ENCODE results near the gene DUSP11. TPM values are rescaled to one million over a fixed set of nuclear protein-coding genes. Genes with fewer than 3 reads are reported as not detected.

The DUSP11 gene
- total RNA-seq, 1 experiment from 2014 or later: 30.4 TPM

- peak overlapping the region; percentile 82 for H3K4me3 ChIP-seq (ENCODE audit: low read length)
- H3F3A ChIP-seq (ENCODE audit: low read length, unreplicated experiment): no peaks in the 10 kb centered on the region
- no peaks in the 10 kb centered on the region for H3K9me2 ChIP-seq (replicated peaks; ENCODE audit: low read length)
- H3K9me3 ChIP-seq (ENCODE audit: low read length): no peaks in the 10 kb centered on the region
- no peak for ATAC-seq
- ChIA-PET POLR2A (ENCODE audit: unreplicated experiment) (interaction anchor here (0.6 to 0.8 kb wide), 6 partner anchors 81 to 353 kb away, joined by 3 to 9 read pairs (median 6); no protein-coding TSS in a partner anchor), CTCF (interaction anchor here (0.5 to 1.4 kb wide), 5 partner anchors 11 to 159 kb away, joined by 3 to 10 read pairs (median 4); no protein-coding TSS in a partner anchor)
- H4K20me1 ChIP-seq (ENCODE audit: low read length): no peaks in the 10 kb centered on the region
- peaks cover 54% of the 10 kb centered on the region for H3K4me1 ChIP-seq (ENCODE audit: insufficient read depth, low read length)
- intact Hi-C loops (cut with micrococcal nuclease): loop anchor here (2.0 kb wide), 1 partner anchor 98 kb away; the partner anchor contains the start of gene DGUOK
- H3K79me2 ChIP-seq (ENCODE audit: low read length): peaks cover 21% of the 10 kb centered on the region
- H3K9ac ChIP-seq (ENCODE audit: low read length): peak overlapping the region; percentile 92; the same call in 1 of the 2 replicates
- H3K36me3 ChIP-seq (ENCODE audit: low read depth, low read length): peaks cover 12% of the 10 kb centered on the region
- DNase-seq: no peak
- H2AFZ ChIP-seq (ENCODE audit: low read length): peak overlapping the region; percentile 90
- no peaks in the 10 kb centered on the region for H3K27me3 ChIP-seq (ENCODE audit: low read length)
- no peak overlapping the region for H3K27ac ChIP-seq (ENCODE audit: low read length)
- TF ChIP-seq EZH2 (IDR thresholded peaks at IDR 0.05; ENCODE audit: low read length, unreplicated experiment): no peak
- no peak for TF ChIP-seq CTCF (conservative IDR thresholded peaks at IDR 0.05; ENCODE audit: low read depth, low read length)
- no peak for TF ChIP-seq EZH2phosphoT487 (IDR thresholded peaks at IDR 0.05; ENCODE audit: borderline replicate concordance, low read length)
- peak overlapping the region; percentile 90 for H3K4me2 ChIP-seq (ENCODE audit: low read length)
- TSS peak; percentile 14 for BruUV-seq (replicated peaks)
Observed at GRCh38 chr2:73828389-73828817, 48.5 kb upstream of the DUSP11 start.

DNA sequence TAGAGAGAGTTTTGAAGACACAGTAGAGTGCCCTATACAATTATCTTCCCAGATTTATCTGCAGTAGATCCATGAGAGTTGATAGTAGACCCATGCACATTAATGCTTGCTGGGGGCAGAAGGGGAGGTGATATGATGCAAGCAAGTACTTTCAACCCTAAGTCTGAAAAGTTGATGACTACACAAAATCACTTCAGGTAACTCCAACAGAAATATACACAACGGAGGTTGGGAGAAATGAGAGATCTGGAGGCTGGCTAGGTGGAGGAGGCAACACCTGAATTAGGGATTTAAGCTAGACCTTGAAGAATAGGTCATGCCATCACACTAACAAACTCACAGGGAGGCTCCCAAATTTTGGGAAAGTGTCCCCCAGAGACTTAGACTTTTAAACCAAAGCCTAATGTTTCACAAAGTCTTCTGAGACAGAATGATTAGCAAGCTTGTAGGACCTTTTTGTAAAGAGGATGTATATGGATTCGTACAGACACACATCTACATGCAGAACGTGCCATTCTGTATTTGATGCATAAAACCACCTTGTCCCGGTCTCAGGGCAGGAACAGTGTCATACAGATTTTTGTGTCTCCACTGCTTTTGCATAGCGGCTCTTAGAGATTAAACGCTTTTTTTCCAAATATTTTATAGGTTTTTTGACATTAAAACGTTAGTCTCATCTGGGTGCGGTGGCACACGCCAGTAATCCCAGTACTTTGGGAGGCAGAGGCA is 47.9 kb upstream of the DUSP11 start:
- Histone ChIP-seq H3K36me3 (ENCODE audit: low read depth, low read length) (peaks cover 11% of the 10 kb centered on the region; the same call in 1 of the 2 replicates), H3F3A (ENCODE audit: low read length, unreplicated experiment) (no peaks in the 10 kb centered on the region), H3K27ac (ENCODE audit: low read length) (no peak overlapping the region), H4K20me1 (ENCODE audit: low read length) (no peaks in the 10 kb centered on the region), H3K27me3 (ENCODE audit: low read length) (no peaks in the 10 kb centered on the region), H3K79me2 (ENCODE audit: low read length) (peaks cover 21% of the 10 kb centered on the region), H3K4me1 (ENCODE audit: insufficient read depth, low read length) (peaks cover 56% of the 10 kb centered on the region), H3K9me3 (ENCODE audit: low read length) (no peaks in the 10 kb centered on the region), H3K4me2 (ENCODE audit: low read length) (peak overlapping the region; percentile 90), H3K4me3 (ENCODE audit: low read length) (peak overlapping the region; percentile 82; the same call in 1 of the 2 replicates), H2AFZ (ENCODE audit: low read length) (peak overlapping the region; percentile 90), H3K9me2 (replicated peaks; ENCODE audit: low read length) (no peaks in the 10 kb centered on the region), H3K9ac (ENCODE audit: low read length) (no peak overlapping the region)
- no TSS peak for BruUV-seq (replicated peaks)
- no peak for ATAC-seq
- DNase-seq: no peak
- CTCF ChIA-PET: interaction anchor here (0.5 to 1.5 kb wide), 10 partner anchors 11 to 323 kb away, joined by 3 to 10 read pairs (median 6); no protein-coding TSS in a partner anchor
- TF ChIP-seq EZH2phosphoT487 (IDR thresholded peaks at IDR 0.05; ENCODE audit: borderline replicate concordance, low read length) (no peak), EZH2 (IDR thresholded peaks at IDR 0.05; ENCODE audit: low read length, unreplicated experiment) (no peak), CTCF (conservative IDR thresholded peaks at IDR 0.05; ENCODE audit: low read depth, low read length) (no peak)
- intact Hi-C loops (cut with micrococcal nuclease): loop anchor here (2.0 kb wide), 1 partner anchor 99 kb away; the partner anchor contains the start of gene DGUOK
- POLR2A ChIA-PET (ENCODE audit: unreplicated experiment): interaction anchor here (0.6 to 0.8 kb wide), 6 partner anchors 80 to 354 kb away, joined by 3 to 9 read pairs (median 6); no protein-coding TSS in a partner anchor

Data from PC-3 (cell line).